ENCODE results near the gene GBF1. TPM values are rescaled to one million over a fixed set of nuclear protein-coding genes. Genes with fewer than 3 reads are reported as not detected.

The GBF1 gene
- polyA plus RNA-seq, 1 donor = 46.4 TPM

DNA sequence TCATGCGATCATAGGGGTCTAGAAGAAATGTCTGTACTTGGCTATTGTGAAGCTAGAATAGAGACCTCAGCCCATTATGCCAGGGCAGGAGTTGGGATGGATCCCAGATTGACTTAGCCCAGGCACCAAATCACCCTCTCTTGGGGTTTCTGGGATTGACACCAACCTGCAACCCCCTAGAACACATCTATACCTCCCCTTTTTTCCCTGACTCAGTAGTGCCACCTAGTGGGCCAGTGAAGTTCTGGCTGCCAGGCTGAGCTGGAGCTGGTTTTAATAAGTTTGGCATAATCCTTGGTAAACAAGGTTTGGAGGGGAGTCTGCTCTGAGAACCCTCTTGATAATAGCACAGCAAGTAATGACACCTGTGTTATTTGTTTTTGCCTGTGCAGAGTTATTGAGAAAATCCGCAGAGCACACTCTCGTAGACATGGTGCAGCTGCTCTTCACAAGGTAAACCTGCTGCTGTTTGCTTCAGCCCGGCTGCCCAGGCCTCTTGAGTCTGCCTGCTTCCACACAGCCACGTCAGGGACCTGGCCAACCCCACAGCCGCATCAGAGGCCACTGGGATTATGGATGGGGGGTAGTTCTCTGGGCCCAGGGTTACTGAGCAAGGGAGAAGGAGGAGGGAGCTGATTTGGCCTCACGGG lies 106.9 kb downstream of the GBF1 start:
- DNase-seq (ENCODE audit: low read depth) = no peak

- no peak for DNase-seq (ENCODE audit: low read depth)
These were observed 109.1 kb downstream of the GBF1 start for GRCh38 chr10:102354451-102354850.

GRCh38 chr10:102358712-102359382 lies 113.5 kb downstream of the GBF1 start:
- no peak for DNase-seq (ENCODE audit: low read depth)

- DNase-seq (ENCODE audit: low read depth) = no peak
These were observed 122.1 kb downstream of the GBF1 start for GRCh38 chr10:102367441-102367840.

GRCh38 chr10:102368077-102368476 lies 122.7 kb downstream of the GBF1 start:
- no peak for DNase-seq (ENCODE audit: low read depth)

GRCh38 chr10:102371295-102371694 lies 126.0 kb downstream of the GBF1 start:
- no peak for DNase-seq (ENCODE audit: low read depth)

GRCh38 chr10:102375250-102375649 lies 129.9 kb downstream of the GBF1 start:
- DNase-seq (ENCODE audit: low read depth) = no peak

DNA sequence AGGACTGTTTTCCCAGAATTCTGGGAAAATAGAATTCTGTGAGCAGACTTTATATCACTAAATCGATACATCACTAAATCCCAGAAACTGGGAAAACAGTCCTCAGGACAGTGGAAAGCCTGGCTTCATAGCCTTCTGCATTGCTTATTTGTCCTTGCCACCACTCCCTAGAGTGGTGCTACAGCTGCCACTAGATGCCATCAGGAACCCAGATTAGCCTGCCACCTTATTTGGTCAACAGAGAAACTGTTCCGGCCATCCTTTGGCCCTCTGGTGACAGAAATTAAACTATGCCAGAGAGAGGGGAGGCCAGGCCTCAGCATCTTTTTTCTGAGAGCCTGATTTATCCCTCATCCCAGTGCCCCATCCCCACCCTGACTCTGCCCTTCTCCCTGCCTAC lies 130.5 kb downstream of the GBF1 start:
- DNase-seq (ENCODE audit: low read depth) = no peak

DNA sequence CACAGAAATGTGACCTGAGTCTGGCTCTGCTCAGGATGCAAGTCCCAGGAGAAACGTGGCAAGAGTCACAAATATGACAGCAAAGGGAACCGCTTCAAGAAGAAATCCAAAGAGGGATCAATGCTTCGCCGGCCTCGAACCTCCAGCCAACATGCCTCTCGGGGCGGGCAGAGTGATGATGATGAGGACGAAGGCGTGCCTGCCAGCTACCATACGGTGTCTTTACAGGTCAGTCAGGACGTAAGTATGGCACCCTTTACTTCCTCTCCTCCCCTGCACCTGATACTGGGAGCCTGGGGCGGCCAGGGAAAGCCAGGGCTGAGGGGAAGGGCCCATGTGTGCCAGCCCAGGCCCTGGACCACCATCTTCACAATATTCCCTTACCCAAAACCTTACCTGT lies 131.6 kb downstream of the GBF1 start:
- DNase-seq (ENCODE audit: low read depth) = no peak

- no peak for DNase-seq (ENCODE audit: low read depth)
These were observed 134.1 kb downstream of the GBF1 start for GRCh38 chr10:102379383-102379782.

DNA sequence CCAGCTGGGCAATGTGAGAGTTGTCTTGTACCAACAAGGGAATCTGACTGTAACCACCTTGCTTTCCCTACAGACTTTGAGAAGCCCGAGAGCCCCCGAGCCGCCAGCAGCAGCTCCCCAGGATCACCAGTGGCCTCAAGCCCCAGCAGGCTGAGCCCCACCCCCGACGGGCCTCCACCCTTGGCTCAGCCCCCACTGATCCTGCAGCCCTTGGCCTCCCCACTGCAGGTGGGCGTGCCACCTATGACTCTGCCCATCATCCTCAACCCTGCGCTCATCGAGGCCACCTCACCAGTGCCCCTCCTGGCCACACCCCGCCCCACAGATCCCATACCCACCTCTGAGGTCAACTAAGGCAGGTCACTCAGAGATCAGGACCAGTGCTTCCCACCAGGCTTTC lies 136.7 kb downstream of the GBF1 start:
- no peak for DNase-seq (ENCODE audit: low read depth)

DNA sequence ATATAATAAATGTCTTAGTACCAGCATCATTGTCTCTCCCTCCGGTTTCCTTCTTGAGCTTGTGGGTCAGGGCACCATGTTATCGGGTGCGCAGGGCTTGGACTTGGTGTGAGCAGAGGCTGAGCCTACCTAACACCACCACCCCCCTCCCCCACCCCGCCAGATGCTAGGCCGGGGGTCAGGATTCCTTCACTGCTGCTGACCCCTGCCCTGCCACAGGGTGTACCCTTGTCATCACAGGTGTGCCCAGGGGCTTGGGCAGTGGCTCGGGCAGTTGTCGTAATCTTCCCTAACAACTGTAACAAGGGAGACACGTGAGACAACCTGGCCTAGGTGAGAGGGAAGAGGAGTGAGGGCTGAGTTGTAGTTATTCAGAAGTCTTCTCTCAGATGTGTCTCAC lies 137.5 kb downstream of the GBF1 start:
- no peak for DNase-seq (ENCODE audit: low read depth)

GRCh38 chr10:102384053-102384452 lies 138.7 kb downstream of the GBF1 start:
- DNase-seq (ENCODE audit: low read depth) = no peak

DNA sequence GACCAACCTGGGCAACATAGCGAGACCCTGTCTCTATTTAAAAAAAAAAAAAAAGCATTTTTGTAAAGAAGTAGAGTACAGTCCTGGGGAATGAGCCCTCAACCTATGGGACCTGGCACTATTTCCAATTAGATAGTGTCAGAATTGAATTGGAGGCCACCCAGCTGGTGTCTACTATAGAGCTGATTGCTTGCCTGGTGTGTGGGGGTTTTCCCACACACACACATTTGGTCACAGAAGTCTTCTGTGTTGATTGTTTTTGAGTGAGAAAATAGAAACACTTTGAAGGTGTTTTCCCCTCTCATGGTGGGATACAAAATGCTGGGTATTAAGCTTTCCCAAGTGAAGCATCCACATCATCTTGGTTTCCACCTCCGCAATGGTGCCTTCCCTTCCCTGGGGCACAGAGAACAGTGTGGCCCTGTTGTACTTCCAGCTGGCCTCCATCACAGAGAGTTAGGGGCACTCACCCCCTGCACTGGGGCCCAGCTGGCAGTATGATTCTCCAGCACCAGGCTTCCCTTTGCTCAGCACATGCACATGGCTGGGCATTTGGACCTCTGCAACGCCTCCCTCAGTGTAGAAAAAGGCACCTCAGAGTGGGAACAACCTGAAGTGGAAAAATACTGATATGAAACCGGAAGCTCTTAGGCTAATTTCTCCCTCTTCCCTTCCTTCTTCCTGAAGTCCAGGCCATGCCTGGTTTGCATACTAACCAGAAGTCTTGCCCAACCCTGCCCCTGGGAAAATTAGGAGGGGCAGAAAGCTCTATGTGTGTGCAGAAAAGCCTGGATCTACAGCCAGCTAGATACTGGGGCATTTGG lies 139.5 kb downstream of the GBF1 start:
- DNase-seq (ENCODE audit: low read depth) = no peak

GRCh38 chr10:102389894-102390293 lies 144.6 kb downstream of the GBF1 start:
- no peak for DNase-seq (ENCODE audit: low read depth)

DNA sequence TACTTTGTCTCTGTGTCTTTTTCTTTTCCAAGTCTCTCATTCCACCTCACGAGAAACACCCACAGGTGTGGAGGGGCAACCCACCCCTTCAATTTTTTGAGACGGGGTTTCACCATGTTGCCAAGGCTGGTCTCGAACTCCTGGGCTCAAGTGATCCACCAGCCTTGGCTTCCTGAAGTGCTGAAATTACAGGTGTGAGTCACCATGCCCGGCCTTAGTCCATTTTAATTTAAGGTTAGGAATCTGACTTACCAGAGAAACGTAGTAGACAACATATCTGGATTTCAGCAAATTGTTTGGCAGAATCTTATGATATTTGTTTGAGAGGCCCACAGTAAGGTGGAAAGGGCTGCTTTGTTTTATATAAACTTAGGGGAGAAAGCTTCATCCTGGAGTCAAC lies 147.0 kb downstream of the GBF1 start:
- no peak for DNase-seq (ENCODE audit: low read depth)

DNA sequence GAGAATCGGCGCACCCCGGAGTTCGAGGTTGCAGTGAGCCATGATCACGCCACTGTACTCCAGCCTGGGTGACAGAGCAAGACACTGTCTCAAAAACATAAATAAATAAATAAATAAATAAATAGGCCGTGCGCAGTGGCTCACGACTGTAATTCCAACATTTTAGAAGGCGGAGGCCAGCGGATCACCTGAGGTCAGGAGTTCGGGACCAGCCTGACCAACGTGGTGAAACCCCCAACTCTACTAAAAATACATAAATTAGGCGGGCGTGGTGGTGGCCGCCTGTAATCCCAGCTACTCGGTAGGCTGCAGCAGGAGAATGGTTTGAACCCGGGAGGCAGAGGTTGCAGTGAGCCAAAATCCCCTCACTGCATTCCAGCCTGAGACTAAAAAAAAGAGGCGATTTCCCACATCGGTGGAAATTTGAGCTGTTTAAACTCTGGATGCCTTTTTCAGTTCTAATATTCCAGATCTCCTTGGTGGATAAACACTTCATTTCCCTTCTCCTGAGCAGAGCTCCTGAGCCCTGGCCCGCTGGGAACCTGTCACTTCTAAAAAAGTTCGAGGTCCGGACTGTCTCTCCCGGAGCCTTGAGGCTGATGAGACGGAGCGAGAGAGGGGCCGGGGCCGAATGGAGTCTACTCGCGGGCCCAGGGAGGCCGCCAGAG lies 148.2 kb downstream of the GBF1 start:
- no peak for DNase-seq (ENCODE audit: low read depth)

DNA sequence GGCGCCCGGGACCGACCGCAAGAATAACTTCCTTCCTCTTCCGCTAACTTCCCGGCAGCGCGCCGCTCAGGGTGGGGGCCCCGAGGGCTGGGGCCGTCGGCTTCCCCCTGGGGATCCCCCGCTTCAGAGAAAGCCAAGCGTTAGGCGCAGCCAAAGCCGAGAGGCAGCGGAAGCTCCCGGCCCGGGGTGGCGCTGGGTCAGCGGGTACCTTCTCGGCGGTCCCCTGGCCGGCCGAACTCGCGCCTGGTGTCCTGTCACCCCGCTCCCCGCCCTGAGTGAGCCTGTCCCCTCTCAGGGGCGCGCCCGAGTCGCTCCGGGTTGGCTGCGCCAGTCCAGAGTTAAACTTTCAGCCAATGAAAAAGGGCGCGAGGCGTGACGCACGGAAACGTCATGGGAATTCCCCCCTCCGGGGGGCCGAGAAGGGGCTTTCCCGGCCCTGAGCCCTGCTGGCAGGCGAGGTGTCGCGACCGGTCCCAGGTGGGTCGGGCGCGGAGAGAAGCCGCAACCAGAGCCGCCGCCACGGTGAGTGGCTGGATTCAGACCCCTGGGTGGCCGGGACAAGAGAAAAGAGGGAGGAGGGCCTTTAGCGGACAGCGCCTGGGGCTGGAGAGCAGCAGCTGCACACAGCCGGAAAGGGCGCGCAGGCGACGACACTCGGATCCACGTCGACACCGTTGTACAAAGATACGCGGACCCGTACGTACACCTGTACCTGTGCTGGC lies 148.9 kb downstream of the GBF1 start:
- peak; percentile 75 for DNase-seq (ENCODE audit: low read depth)

DNA sequence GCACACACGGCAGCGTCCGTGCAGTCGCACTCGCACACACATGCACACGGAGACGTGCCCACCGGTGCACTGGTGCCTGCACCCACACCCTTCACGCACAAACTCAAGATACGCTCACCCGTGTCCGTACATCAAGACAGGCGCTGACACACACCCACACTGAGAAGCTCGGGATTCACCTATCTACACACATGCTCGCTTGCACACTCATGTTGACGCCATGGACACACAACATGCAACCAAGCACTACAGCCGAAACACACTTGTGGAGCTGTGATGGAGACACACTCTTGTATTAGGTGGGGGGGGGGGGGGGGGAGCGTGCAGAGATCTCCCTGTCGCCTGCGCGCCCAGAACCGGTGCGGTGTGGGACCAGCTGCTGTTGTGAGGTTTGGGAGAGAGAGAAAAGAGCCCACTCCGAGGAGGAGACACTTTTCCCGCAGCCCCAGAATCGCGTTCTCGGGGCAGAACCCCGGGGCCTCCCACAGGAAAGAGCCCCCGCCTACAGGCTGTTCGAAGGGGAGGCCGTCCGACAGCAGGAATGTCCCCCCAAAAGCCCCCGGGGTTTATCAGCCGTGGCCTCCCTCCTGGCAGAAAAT lies 149.6 kb downstream of the GBF1 start:
- DNase-seq (ENCODE audit: low read depth) = no peak

DNA sequence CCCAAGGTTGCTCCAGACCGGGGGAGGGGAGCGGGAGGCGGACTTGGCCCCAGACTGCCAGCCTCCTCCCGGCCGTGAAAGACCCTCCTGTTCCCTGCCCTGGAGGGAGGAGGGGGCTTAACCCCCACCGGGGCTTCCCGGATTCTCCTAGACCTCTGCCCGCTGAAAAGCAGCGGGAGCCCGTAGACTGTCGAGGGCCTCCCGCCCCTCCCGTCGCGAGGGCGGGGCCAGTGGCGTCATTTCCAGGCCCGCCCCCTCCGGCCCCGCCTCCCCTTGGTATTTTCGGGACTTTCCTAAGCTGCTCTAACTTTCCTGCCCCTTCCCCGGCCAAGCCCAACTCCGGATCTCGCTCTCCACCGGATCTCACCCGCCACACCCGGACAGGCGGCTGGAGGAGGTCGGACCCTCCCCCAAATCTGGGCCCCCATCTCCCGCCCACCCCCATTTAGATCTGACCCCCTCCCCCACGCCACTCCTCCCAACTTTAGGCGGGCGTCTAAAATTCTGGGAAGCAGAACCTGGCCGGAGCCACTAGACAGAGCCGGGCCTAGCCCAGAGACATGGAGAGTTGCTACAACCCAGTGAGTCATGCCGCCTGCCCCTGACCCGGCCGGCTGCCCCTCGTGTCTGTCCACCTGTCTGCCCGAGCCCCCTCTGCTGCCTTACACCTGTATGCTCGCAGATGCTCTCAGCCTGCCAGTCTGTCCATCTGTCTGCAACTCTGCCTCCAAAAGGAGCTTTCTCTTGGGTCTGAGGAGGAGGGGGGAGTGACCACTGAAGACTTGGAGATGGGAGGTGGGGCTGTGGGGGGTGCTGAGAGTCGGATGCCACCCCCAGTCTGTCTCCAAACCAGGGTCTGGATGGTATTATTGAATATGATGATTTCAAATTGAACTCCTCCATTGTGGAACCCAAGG lies 150.3 kb downstream of the GBF1 start, which contains the start of gene NFKB2:
TSS of gene NFKB2 (plus strand) at position 306 of the 917 bp plus-strand sequence. CDS start at position 561, 255 bp downstream.
- peak; percentile 67 for DNase-seq (ENCODE audit: low read depth)
